Endometrial microvascular endothelial cells (primary cell): Measurements from ENCODE around the gene CEP20. TPM values are rescaled to one million over a fixed set of nuclear protein-coding genes. Genes with fewer than 3 reads are reported as not detected.

Experiments
- in situ Hi-C: cut with HindIII; loops from 2 replicates; pipeline ENCODE4 v1.10.0; 2017; ENCODE audit warnings: low sequenced_read_pairs, low pct_unique_long_range_greater_than_20kb; ENCODE audit errors: inconsistent ontology term
- total RNA-seq: library from RNA; depleted of rRNA; stranded (reverse); fragments of >200 nt; gene quantifications from one replicate; pipeline ENCODE4 v1.2.3, GENCODE V29; 2015; ENCODE audit errors: inconsistent ontology term

Gene CEP20
- total RNA-seq, 1 donor from 2014 or later: 36.1 TPM

DNA sequence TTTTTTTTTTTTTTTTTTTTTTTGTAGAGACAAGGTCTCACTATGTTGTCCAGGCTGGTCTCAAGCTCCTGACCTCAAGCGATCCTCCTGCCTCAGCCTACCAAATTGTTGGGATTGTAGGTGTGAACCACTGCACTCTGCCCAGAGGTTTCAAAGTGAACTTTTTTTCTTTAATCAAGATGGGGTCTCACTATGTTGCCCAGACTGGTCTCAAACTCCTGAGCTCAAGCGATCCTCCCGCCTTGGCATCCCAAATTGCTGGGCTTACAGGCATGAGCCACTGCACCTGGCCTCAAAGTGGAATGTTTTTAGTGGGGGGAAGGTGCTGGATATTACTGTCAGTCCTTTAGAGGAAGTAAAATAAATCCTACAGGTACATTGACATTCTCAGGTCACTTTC, 12.0 kb upstream of the CEP20 start:
- in situ Hi-C loops: no loop called here

DNA sequence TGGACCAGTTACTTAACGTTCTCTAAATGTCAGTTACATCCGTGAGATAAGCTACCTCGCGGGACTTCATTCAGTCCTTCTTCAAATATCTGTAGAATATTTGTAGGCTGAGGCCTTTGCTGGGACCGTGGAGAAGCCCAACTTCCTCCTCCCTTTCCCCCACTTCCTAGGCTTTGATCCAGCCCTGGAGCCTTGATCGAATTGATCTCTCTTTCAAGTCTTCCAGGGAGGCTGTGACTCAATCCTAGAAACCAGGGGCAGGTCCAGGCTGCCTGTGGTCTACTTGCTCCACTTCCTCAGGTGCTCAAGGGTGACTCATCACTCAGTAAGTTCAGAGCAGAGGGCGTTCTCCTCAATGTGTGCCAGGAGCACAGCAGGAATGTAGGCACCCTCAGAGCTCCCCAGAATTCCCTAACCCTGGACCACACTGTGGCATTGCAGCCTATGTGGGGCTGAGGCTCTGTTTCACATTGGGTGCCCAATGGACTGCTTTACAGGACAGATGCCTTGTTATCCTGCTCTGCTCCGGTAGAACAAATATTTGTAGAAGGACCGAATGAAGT, 11.2 kb upstream of the CEP20 start:
- in situ Hi-C loops: no loop called here

DNA sequence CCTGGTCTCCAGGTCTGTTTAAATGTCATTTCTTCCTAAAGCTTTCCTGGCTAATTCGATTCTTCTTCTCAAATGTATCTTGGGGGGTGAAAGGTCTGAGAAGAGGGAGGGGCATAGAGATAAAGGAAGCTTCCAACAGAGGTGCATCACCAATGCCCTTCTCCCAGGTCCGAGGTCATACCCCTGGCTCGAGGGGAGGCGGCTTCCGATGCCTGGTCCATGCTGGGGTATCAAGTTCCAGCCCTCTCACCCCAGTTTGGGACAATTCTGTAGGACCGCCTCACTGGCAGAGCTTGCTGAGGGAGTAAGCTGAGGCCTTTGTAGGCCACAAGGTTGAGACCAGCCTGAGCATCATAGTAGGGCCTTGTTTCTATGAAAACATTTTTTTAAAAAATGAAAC, 10.3 kb upstream of the CEP20 start:
- in situ Hi-C loops: no loop called here

DNA sequence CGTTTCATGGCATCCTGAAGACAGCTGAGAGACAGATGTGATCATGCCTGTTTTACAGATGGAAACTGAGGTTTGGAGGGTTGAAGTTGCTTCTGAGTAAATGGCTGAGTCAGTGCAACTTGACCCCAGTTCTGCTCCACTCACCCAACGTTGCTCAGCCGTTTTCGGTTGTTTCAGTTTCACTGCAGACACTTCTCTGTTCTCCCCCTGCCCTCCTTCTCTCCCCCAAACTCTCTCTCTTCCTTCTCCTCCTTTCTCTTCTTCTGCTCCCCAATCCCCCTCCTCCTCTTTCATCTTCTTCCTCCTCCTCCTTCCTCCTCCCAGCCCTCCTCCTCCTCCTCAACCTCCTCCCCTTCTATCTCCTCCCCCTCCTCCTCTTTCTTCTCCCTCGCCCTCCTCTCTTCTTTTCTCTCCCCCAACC, 9.4 kb upstream of the CEP20 start:
- in situ Hi-C loops: no loop called here

DNA sequence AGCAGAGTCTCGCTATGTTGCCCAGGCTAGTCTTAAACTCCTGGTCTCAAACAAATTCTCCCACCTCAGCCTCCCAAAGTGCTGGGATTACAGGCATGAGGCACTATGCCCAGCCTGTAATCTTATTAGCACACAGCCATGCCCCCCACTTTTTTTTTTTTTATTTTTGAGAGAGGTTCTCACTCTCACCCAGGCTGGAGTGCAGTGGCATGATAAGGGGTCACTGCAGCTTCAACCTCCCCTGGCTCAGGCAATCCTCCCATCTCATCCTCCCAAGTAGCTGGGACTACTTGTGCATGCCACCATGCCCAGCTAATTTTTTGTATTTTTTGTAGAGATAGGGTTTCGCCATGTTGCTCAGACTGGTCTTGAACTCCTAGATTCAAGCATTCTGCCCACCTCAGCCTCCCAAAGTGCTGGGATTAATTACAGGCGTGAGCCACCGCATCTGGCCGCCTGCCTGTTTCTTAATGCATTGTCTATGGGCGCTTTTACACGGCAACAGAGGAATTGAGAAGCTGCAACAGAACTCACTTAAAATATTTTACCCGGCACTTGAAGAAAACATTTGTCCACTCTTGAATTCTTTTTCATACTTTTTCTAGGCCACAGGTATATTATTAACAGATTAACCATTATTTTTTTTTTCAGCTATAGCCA, 8.8 kb upstream of the CEP20 start:
- in situ Hi-C loops: no loop called here

DNA sequence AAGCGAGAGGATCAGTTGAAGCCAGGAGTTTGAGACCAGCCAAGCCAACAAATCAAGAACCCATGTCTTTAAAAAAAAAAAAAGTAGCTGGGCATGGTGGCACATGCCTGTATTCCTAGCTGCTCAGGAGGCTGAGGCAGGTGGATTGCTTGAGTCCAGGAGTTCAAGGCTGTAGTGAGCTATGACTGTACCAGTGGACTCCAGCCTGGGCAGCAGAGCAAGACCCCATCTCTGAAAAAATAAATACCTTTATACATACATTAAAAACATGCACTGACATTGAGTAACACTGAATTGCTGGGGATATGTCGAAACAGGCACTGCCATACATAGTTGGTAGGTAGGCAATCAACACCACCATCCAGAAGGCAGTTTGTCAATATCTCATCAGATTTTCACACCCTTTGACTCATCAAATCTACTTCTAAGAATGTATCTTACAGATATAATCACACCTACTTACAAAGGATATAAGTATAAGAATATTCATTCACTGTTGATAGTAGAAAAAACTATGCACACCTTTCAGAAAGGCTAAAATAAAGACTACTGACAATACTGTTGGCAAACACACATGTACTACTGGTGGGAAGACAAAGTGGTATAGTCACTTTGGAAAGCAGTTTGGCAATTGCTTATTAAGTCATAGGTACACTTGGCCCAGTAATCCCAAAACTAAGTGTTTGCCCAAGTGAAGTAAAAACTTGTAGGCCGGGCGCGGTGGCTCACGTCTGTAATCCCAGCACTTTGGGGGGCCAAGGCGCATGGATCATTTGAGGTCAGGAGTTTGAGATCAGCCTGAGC, 6.4 kb upstream of the CEP20 start:
- in situ Hi-C loops: no loop called here

DNA sequence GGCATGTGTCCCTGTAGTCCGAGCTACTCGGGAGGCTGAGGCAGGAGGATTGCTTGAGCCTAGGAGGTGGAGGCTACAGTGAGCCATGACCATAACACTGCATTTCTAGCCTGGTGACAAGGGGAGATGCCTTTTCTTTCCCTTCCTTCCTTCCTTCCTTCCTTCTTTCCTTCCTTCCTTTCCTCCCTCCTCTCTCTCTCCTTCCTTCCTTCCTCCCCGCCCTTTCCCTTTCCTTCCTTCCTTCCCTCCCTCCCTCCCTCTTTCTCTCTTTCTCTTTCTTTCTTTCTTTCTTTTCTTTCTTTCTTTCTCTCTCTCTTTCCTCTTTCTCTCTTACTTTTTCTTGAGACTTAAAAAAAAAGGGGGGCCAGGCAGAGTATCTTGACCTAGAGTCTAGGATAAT, 3.1 kb upstream of the CEP20 start:
- in situ Hi-C loops: no loop called here

DNA sequence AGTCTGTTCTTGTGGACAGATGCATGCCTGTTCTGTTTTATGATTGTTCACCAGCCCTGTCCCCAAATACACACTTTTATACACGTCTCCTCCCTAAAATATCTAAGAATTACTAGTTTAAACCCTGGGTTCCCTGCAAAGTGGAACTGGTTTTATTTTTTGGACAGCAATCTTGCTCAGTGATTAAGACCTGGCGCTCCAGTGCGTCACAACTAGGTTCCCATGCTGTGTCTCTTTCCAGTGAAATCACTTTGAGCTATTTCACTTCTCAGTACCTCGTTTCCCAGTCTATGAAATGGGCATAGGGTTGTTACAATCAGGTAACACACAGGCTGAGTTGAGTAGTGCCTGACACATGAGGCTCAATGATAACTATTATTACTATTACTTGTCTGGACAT, 1.1 kb downstream of the CEP20 start:
- in situ Hi-C loops: no loop called here

DNA sequence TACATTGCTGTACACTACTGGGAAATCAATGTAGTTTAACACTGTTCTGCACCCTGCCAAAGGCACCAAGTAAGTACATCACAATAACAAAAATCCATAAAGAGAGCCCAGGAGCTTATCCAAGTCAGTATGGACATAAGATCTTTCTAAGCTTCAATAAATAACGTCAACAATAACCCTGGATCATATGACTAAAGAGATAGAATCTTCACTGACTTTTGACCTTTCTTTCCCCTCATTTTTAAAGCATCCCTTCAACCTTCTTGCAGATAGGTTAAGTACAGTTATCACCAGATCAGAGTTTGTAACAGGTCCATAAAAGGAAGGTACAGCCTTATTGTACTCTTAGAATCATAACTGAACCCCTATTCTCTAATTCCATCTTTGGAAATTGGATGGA, 2.3 kb downstream of the CEP20 start:
- in situ Hi-C loops: no loop called here

DNA sequence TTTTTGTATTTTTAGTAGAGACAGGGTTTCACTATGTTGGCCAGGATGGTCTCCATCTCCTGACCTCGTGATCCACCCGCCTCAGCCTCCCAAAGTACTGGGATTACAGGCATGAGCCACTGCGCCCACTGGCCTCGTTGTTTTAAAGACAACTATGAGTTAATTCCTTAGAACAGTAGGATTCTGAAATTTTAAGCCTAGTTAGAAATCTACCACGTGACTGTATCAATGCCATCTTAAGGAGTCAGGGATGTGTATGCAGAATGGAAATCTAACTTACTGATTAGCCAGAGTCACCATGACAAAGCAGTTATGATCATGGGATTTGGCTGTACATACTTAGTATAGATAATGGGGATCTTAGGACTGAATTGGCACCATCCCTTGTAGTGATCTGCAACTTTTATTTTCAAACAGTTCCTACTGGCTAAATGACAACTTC, 2.8 kb downstream of the CEP20 start:
- in situ Hi-C loops: no loop called here

DNA sequence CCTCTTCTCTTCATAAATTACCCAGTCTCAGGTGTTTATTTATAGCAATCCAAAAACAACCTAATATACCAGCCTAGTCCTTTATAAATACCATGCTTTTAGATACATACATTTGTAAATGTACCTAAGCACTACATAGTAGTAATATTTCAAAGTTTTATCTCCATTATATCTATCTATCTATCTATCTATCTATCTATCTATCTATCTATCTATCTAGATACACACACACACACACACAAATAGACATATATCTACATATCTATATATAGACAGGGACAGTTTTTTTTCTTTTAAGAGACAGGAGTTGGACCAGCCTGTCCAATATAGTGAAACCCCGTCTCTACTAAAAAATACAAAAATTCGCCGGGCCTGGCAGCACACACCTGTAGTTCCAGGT, 5.8 kb downstream of the CEP20 start:
- in situ Hi-C loops: no loop called here

DNA sequence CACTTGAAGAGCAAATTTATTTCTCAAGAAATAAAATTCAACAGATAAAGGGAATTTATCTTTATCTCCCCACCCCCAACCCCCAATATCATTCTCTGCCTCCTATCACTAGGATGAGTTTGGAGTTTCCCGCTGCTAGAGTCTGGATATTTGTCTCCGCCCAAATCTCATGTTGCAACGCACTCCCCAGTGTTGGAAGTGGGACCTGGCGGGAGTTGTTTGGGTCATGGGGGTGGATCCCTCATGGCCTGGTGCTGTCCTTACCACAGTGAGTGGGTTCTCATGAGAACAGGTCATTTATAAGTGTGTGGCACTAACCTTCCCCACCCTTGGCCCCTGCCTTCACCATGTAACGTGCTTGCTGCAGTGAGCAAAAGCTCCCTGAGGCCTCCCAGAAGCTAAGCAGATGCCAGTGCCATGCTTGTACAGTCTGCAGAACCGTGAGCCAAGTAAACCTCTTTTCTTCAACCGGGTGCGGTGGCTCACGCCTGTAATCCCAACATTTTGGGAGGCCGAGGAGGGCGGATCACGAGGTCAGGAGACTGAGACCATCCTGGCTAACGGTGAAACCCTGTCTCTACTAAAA, 6.5 kb downstream of the CEP20 start:
- in situ Hi-C loops: no loop called here

DNA sequence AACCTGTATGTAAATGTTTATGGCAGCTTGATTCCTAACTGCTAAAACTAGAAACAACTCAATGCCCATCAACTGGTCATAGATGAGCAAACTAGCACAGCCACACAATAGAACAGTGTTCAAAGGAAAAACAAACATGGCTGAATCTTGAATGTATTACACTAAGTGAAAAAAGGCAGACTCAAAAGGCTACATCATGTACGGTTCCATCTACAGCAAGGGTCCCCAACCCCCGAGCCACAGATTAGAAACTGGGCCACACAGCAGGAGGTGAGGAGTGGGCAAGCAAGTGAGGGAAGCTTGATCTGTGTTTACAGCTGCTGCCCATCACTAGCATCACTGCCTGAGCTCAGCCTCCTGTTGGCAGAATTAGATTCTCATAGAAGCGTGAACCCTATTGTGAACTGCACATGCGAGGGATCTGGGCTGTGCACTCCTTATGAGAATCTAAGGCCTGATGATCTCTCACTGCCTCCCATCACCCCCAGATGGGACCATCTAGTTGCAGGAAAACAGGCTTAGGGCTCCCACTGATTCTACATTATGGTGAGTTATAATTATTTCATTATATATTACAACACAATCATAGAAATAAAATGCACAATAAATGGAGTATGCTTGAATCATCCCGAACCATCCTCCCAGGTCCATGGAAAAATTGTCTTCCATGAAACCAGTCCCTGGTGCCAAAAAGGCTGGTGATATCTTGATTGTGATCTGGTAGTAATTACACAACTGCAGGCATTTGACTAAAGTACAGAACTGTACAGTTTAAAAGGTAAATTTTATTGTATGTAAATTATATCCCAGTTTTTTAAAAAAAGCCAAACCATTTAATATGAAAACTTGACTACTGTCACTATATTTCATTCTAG, 7.7 kb downstream of the CEP20 start:
- in situ Hi-C loops: no loop called here

DNA sequence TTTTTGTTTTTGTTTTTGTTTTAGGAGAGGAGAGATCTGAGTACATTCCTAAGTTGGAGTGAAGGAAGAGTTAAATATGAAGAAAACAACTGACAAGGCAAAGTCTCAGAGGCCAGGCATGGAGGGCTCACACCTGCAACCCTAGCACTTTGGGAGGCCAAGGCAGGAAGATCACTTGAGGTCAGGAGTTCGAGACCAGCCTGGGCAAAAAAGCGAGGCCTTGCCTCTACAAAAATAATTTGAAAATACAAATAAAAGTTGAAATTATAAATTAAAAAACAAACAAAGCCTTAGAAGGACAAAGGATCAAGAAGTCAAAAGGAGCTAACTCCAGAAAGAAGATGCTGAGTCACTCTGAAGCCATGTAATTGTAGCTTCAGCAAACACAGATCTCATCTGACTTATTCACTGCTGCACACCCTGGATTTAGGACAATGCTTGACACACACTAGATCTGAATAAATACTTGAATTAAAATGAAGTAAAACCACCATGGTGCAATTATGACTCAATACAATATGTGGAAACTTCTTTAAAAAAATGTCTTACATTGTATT, 9.1 kb downstream of the CEP20 start:
- in situ Hi-C loops: no loop called here

DNA sequence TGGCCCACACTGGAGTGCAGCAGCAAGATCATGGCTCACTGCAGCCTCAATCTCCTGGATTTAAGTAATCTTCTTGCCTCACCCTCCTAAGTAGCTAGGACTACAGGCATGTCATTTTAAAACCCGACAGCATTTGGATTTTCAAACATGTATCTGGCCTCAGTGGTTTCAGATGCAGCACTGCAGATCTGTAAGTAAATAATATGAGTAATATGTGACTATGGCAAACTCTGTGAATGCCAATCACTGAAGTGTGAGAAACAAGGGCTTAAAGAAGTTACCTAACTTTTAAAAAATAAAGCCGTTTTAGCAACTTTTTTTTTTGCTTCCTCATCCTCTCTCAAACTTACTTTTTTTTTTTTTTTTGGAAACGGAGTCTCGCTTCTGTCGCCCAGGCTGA, 11.9 kb downstream of the CEP20 start:
- in situ Hi-C loops: no loop called here

DNA sequence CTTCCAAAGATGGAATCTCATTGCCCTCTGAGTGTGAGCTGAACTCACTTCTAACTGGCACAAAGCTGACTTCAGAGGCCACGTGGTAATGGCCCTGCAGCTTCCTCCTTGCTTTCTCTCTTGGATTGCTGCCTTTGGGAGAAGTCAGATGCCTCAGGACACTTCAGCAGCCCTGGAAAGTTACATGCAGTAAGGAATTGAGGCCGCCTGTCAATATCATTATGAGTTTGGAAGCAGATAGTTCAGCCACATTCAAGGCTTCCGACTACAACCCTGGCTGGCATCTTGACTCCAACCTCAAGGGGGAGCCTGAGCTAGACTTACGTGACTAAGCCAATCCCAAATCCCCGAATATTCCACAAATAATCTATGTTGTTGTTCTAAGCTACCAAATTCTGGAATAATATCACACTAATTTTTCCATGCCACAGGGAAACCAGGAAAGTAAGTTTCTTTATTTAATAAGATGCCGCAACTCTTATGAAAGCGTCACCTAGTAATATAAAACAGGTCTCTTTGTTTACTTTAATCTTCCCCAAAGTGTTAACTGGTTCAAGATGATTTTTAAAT, 13.6 kb downstream of the CEP20 start:
- in situ Hi-C loops: no loop called here

DNA sequence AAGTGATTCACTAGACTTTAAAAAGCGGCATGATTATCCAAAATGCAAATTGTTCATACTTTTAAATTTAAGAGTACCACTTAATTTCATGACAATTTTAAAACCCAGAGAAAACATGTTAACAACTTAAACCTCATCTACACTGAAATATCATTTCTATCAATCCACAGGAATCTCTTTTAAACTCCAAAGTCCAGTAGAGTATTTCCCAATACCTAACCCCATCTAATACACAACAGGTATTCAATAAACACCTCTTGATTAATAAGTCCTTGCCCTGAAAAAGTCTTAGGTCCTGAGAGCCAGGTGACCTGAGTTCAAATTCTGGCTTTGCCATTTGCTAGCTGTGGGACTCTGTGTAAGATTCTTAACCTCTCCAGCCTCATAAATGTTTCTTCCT, 14.7 kb downstream of the CEP20 start:
- in situ Hi-C loops: no loop called here

DNA sequence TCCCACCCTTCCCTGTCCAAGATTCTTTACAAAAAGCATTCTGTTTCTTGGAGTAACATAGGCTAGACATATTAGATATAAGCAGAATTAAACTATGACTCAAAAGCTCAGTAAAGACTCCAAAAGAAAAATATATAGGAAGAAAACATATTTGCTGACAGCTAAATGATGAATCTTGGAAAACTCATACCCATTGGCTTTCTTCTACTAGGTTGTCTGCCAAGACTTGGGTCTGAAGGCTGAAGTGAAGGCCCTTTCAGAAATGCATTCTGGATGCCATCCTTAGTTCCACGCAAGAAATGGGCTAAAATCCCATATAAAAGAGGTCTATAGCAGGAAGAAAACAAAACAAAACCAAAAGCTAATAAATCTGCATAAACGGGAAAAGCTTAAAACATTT, 15.1 kb downstream of the CEP20 start:
- in situ Hi-C loops: no loop called here
